Measurements from ENCODE around the gene ZFP3.
"Not testable (repeated sequence)": the region's sequence is repeated elsewhere in the genome, so short reads cannot be mapped to it uniquely, and the experiment has no call there.

Gene ZFP3

GRCh38 chr17:5134571-5134970, 56.3 kb downstream of the ZFP3 start:
- H3K4me3 Mint-ChIP-seq, H3K27ac Mint-ChIP-seq, DNase-seq, H3K4me1 Mint-ChIP-seq, H3K36me3 Mint-ChIP-seq, CTCF ChIA-PET, H3K9me3 Mint-ChIP-seq: not testable (repeated sequence)
- peaks cover 18% of the 10 kb centered on the region for H3K27me3 Mint-ChIP-seq

- H3K4me1 Mint-ChIP-seq, H3K9me3 Mint-ChIP-seq, H3K36me3 Mint-ChIP-seq, DNase-seq, H3K4me3 Mint-ChIP-seq, CTCF ChIA-PET, H3K27ac Mint-ChIP-seq: not testable (repeated sequence)
- H3K27me3 Mint-ChIP-seq: peaks cover 18% of the 10 kb centered on the region
Measured at GRCh38 chr17:5135131-5135712, 57.0 kb downstream of the ZFP3 start.

GRCh38 chr17:5135726-5136579, 57.7 kb downstream of the ZFP3 start:
- no peaks in the 10 kb centered on the region for H3K36me3 Mint-ChIP-seq
- DNase-seq: no peak

GRCh38 chr17:5136580-5137412, 58.5 kb downstream of the ZFP3 start:
- CTCF ChIA-PET: not testable (repeated sequence)

More at GRCh38 chr17:5135726-5136579, 57.7 kb downstream of the ZFP3 start:
- CTCF ChIA-PET: no interaction called here
- Mint-ChIP-seq H3K4me3 (no peak overlapping the region), H3K27me3 (peaks cover 18% of the 10 kb centered on the region), H3K9me3 (no peaks in the 10 kb centered on the region), H3K4me1 (no peaks in the 10 kb centered on the region), H3K27ac (no peak overlapping the region)

GRCh38 chr17:5137511-5138197, 59.4 kb downstream of the ZFP3 start:
- H3K4me1 Mint-ChIP-seq, CTCF ChIA-PET, H3K4me3 Mint-ChIP-seq, H3K36me3 Mint-ChIP-seq, H3K9me3 Mint-ChIP-seq, DNase-seq: not testable (repeated sequence)
- Mint-ChIP-seq H3K27ac (peak overlapping the region; percentile 8), H3K27me3 (peaks cover 12% of the 10 kb centered on the region)

More at GRCh38 chr17:5136580-5137412, 58.5 kb downstream of the ZFP3 start:
- H3K4me3 Mint-ChIP-seq, H3K36me3 Mint-ChIP-seq, DNase-seq, H3K27ac Mint-ChIP-seq, H3K4me1 Mint-ChIP-seq, H3K9me3 Mint-ChIP-seq: not testable (repeated sequence)
- peaks cover 13% of the 10 kb centered on the region for H3K27me3 Mint-ChIP-seq

- H3K27ac Mint-ChIP-seq, H3K9me3 Mint-ChIP-seq, H3K36me3 Mint-ChIP-seq, H3K4me1 Mint-ChIP-seq, DNase-seq, CTCF ChIA-PET, H3K4me3 Mint-ChIP-seq: not testable (repeated sequence)
- H3K27me3 Mint-ChIP-seq: peaks cover 10% of the 10 kb centered on the region
Measured at GRCh38 chr17:5138198-5138544, 59.9 kb downstream of the ZFP3 start.

- no peak overlapping the region for H3K27ac Mint-ChIP-seq
- H3K4me1 Mint-ChIP-seq: no peaks in the 10 kb centered on the region
- no peaks in the 10 kb centered on the region for H3K9me3 Mint-ChIP-seq
- no peaks in the 10 kb centered on the region for H3K36me3 Mint-ChIP-seq
- CTCF ChIA-PET: no interaction called here
- DNase-seq: no peak
- no peak overlapping the region for H3K4me3 Mint-ChIP-seq
- peaks cover 8% of the 10 kb centered on the region for H3K27me3 Mint-ChIP-seq
Measured at GRCh38 chr17:5138616-5139457, 60.6 kb downstream of the ZFP3 start.

GRCh38 chr17:5139458-5139732, 61.1 kb downstream of the ZFP3 start:
- peaks cover 5% of the 10 kb centered on the region for H3K27me3 Mint-ChIP-seq
- no peak overlapping the region for H3K4me3 Mint-ChIP-seq
- no peak overlapping the region for H3K27ac Mint-ChIP-seq
- H3K9me3 Mint-ChIP-seq: no peaks in the 10 kb centered on the region
- DNase-seq: no peak
- H3K36me3 Mint-ChIP-seq: no peaks in the 10 kb centered on the region
- CTCF ChIA-PET: no interaction called here
- H3K4me1 Mint-ChIP-seq: no peaks in the 10 kb centered on the region

GRCh38 chr17:5142877-5143276, 64.6 kb downstream of the ZFP3 start:
- H3K36me3 Mint-ChIP-seq, CTCF ChIA-PET, H3K27ac Mint-ChIP-seq, H3K27me3 Mint-ChIP-seq, H3K4me3 Mint-ChIP-seq, DNase-seq, H3K9me3 Mint-ChIP-seq, H3K4me1 Mint-ChIP-seq: not testable (repeated sequence)

Data from activated naive CD4-positive, alpha-beta T cell treated with anti-CD3 and anti-CD28 coated beads, Interleukin-2, amount 10 ng/mL, durations not matched to agents 7 days and 5 days (primary cell).